Measurements from ENCODE around the gene B3GAT3. TPM values are rescaled to one million over a fixed set of nuclear protein-coding genes. Genes with fewer than 3 reads are reported as not detected.
A peak's percentile ranks its signal among the peaks of the same experiment; 100 is the strongest.

Gene B3GAT3
- total and polyA plus RNA-seq, 2 donors from 2014 or later, result 50.6 to 66.2 TPM

DNA sequence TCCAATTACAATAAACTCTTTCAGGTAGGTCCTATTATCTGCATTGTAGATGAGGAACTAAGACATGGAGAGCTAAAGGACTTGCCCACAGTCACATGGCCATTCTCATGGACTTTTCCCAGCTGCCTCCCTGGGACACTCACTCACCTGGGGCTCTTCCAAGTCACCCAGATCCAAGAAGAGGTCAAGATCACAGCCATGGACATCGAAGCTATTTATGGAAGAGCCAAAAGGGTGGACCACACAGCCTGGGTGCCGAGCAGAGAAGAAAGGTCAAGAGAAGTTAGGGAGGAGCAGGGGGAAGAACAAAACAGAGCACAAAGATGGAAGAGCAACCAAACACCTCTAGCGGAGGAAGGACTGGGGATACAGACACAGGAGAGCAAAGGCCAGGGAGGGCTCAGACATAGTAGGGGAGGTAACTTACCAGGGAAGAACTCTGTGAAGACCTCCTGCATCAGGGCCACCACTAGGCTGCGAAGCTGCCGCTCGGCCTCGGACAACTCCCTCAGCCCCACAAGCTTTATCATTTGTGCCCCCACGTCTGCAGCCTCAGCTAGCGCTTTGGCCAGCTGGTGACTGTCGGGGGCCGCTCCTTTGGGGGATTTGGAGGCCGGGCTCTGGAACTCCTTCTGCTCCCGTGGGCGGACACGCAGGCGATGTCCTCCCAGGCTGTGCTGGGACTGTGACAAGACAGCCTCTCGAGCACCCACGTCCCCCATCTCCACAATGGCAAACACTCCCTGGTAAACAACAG lies 40.6 kb downstream of the B3GAT3 start:
- H3K36me3 ChIP-seq (ENCODE audit: control insufficient read depth in 2 of 3, insufficient read depth in 3 of 3, low read length in 3 of 3), result peaks cover 8 to 36% (median 10%) of the 10 kb centered on the region in 3 donors

DNA sequence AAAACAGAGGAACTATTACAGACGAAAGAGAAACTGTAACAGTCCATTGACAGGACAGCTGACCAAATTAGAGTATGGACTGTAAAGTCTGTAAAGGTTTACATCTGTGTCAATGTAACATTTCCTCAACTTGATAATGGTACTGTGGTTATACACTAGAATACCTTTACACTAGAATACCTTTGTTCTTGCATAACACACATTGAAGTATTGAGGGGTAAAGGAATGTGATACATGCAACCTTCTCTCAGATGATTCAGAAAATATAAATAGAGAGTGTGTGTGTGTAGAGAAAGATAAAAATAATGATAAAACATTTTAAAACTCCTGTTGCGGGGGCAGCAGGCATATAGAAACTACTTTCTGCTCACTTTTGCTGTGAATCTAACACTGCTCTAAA lies 42.5 kb downstream of the B3GAT3 start:
- FAIRE-seq, result no peak
- Histone ChIP-seq H3K36me3 (ENCODE audit: control insufficient read depth in 2 of 3, insufficient read depth in 3 of 3, low read length in 3 of 3) (peaks cover 5 to 41% (median 10%) of the 10 kb centered on the region in 3 donors), H3K9me3 (ENCODE audit: control insufficient read depth in 2 of 3, insufficient read depth in 1 of 3, low read length in 3 of 3) (no peaks in the 10 kb centered on the region), H3K4me1 (ENCODE audit: control insufficient read depth in 2 of 3, insufficient read depth in 2 of 3, low read depth in 1 of 3, low read length in 3 of 3) (peaks cover 0 to 21% (median 7%) of the 10 kb centered on the region in 3 donors), H3K27ac (ENCODE audit: low read depth in 2 of 2, low read length in 2 of 2) (no peak overlapping the region), H3K9ac (ENCODE audit: low read length in 3 of 3) (no peak overlapping the region), H3K4me3 (ENCODE audit: low read length in 3 of 3) (no peak overlapping the region), H3K27me3 (ENCODE audit: control insufficient read depth, insufficient read depth, low read length) (no peaks in the 10 kb centered on the region)
- no peak for DNase-seq
- TF ChIP-seq, protein P1, sequence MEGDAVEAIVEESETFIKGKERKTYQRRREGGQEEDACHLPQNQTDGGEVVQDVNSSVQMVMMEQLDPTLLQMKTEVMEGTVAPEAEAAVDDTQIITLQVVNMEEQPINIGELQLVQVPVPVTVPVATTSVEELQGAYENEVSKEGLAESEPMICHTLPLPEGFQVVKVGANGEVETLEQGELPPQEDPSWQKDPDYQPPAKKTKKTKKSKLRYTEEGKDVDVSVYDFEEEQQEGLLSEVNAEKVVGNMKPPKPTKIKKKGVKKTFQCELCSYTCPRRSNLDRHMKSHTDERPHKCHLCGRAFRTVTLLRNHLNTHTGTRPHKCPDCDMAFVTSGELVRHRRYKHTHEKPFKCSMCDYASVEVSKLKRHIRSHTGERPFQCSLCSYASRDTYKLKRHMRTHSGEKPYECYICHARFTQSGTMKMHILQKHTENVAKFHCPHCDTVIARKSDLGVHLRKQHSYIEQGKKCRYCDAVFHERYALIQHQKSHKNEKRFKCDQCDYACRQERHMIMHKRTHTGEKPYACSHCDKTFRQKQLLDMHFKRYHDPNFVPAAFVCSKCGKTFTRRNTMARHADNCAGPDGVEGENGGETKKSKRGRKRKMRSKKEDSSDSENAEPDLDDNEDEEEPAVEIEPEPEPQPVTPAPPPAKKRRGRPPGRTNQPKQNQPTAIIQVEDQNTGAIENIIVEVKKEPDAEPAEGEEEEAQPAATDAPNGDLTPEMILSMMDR (IDR thresholded peaks at IDR 0.05; ENCODE audit: borderline replicate concordance, extremely low read depth, insufficient read depth), result no peak
- intact Hi-C loops (cut with DNase I), result no loop called here

More for the DNA sequence above, 40.6 kb downstream of the B3GAT3 start:
- intact Hi-C loops (cut with DNase I), result no loop called here
- no peaks in the 10 kb centered on the region for H3K9me3 ChIP-seq (ENCODE audit: control insufficient read depth in 2 of 3, insufficient read depth in 1 of 3, low read length in 3 of 3)
- FAIRE-seq, result no peak
- peak in 1 of 5 donors; percentile 51 for DNase-seq
- no peak overlapping the region for H3K9ac ChIP-seq (ENCODE audit: low read length in 3 of 3)
- TF ChIP-seq, protein P1 (IDR thresholded peaks at IDR 0.05; ENCODE audit: borderline replicate concordance, extremely low read depth, insufficient read depth), result no peak
- H3K27me3 ChIP-seq (ENCODE audit: control insufficient read depth, insufficient read depth, low read length), result no peaks in the 10 kb centered on the region
- H3K4me1 ChIP-seq (ENCODE audit: control insufficient read depth in 2 of 3, insufficient read depth in 2 of 3, low read depth in 1 of 3, low read length in 3 of 3), result peaks cover 0 to 5% (median 4%) of the 10 kb centered on the region in 3 donors
- H3K4me3 ChIP-seq (ENCODE audit: low read length in 3 of 3), result no peak overlapping the region
- H3K27ac ChIP-seq (ENCODE audit: low read depth in 2 of 2, low read length in 2 of 2), result no peak overlapping the region

DNA sequence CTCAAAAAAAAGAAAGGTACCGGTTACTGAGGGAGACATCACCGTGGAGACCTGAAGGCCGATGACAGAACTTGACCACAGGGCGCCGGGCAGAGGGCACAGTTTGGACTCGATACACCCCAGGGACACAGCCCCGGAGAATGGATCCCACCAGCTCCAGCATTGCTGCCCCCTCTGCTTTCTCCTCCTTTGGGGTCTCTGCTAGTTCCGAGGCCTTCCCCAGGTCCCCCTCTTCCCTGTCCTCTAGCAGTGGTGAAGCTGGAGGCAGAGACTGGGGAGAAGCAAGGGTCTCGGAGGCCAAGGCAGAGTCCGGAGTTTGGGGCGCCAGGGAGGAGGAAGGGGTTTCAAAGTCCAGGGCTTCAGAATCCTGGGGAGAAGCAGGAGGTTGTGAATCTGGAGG lies 43.2 kb downstream of the B3GAT3 start:
- FAIRE-seq, result no peak
- Histone ChIP-seq H3K9ac (ENCODE audit: low read length in 3 of 3) (no peak overlapping the region), H3K27ac (ENCODE audit: low read depth in 2 of 2, low read length in 2 of 2) (no peak overlapping the region), H3K9me3 (ENCODE audit: control insufficient read depth in 2 of 3, insufficient read depth in 1 of 3, low read length in 3 of 3) (no peaks in the 10 kb centered on the region), H3K4me1 (ENCODE audit: control insufficient read depth in 2 of 3, insufficient read depth in 2 of 3, low read depth in 1 of 3, low read length in 3 of 3) (peaks cover 0 to 23% (median 7%) of the 10 kb centered on the region in 3 donors), H3K27me3 (ENCODE audit: control insufficient read depth, insufficient read depth, low read length) (no peaks in the 10 kb centered on the region), H3K4me3 (ENCODE audit: low read length in 3 of 3) (no peak overlapping the region), H3K36me3 (ENCODE audit: control insufficient read depth in 2 of 3, insufficient read depth in 3 of 3, low read length in 3 of 3) (peaks cover 5 to 38% (median 10%) of the 10 kb centered on the region in 3 donors)
- TF ChIP-seq, protein P1 (IDR thresholded peaks at IDR 0.05; ENCODE audit: borderline replicate concordance, extremely low read depth, insufficient read depth), result no peak
- DNase-seq, result peak in 1 of 5 donors; percentile 55
- intact Hi-C loops (cut with DNase I), result no loop called here
